Breast epithelium (tissue), 3 donors: ENCODE data around the gene CTNNA2.

Experiments
- CTCF ChIP-seq, 3 donors: fragments of 450-650 bp; IDR thresholded peaks; one replicate each; pipeline ENCODE4 v1.5.1; 2016 to 2017; ENCODE audit warnings: antibody characterized with exemption in 3 of 3, mild to moderate bottlenecking in 3 of 3, moderate library complexity in 3 of 3
- POLR2A ChIP-seq: fragments of 450-650 bp; IDR thresholded peaks from one replicate; pipeline ENCODE4 v1.6.1; 2016; ENCODE audit warnings: antibody characterized with exemption, mild to moderate bottlenecking, moderate library complexity

- TF ChIP-seq CTCF (IDR thresholded peaks at IDR 0.05) (no peak), POLR2A (no peak)
Measured at GRCh38 chr2:79669714-79670113, 156.9 kb downstream of the CTNNA2 start.
